Measurements from ENCODE around the gene IL17RA.

IL17RA gene

DNA sequence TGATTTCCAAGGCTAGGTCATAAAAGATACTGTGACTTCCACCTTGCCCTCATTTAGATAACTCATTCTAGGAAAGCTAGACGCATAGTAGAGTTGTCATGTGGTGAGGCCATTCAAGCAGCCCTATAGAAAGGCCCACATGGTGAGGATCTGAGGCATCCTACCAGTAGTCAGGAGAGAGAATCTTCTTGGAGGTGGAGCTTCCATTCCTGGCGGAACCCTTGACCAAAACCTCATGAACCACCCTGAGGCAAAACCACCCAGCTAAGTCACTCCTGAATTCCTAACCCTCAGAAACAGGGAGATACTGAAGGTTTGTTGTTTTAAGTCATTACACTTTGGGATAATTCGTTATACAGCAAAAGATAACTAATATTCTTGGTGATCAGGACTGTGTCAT is 77.2 kb downstream of the IL17RA start:
- DNase-seq = no peak

DNA sequence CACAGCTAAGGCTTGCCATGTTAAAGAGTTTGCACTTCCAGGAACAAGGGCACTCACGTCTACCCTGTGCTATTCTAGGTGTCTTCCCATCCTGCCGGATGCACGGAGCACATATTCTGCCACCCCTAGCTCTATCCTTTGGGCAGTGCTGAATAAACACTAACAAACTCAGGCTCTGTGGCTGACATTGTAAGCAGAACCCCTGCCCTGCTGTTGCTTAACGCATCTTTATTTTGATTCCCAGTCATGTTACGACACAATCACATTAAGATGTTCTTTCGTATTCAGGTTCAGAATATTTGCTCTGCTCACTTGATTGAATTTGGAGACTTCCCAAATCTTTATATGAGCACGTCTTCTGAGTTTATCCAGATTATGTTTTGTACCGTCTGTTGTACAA is 77.9 kb downstream of the IL17RA start:
- DNase-seq = no peak

DNA sequence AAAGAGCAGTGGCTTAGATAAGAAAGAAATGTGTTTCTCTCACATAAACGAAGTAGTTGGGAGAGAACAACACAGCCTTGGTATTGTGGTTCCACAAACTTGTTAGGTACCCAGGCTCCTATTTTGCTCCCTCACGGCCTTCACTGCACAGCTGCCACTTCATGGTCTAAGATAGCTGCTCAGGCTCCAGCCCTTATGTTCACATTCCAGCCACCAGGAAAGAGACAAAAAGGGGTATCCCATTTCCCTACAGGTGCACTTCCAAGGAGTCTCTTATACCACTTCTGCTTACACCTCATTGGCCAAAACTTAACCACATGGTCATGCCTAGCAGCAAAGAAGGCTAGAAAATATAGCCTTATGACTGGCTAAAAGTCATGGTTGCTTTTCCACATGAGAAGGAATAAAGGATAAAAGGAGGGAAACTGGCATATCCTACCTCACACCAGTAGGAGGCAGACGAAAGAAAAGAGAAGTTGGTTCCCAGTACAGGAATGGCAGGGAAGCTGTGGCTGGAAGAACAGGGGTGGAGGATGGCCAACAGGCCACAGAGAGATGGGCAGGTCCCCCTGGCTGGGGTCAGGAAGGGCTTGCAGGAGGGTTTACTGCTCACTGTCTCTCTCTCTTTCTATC is 79.7 kb downstream of the IL17RA start:
- no peak for DNase-seq
